Vagina (tissue), 2 donors: ENCODE data around the gene RCAN2.

Experiments used
- POLR2A ChIP-seq, 2 donors: fragments of 450-650 bp; IDR thresholded peaks; one replicate each; pipeline ENCODE4 v1.6.1; 2017; ENCODE audit warnings: antibody characterized with exemption in 2 of 2, mild to moderate bottlenecking in 2 of 2, moderate library complexity in 2 of 2
- POLR2AphosphoS5 ChIP-seq, 2 donors: sonication (generic); formaldehyde crosslinking; IDR thresholded peaks; one replicate each; pipeline ENCODE4 v1.9.0; 2017; ENCODE audit warnings: antibody characterized with exemption in 2 of 2, mild to moderate bottlenecking in 2 of 2, low read depth in 1 of 2; ENCODE audit not compliant: insufficient read depth in 1 of 2
- TF ChIP-seq, protein P1 (sequence below), 3 experiments: fragments of 450-650 bp in 2 of 3; fragments of 200-600 bp in 1 of 3; sonication (generic) in 1 of 3; IDR thresholded peaks; one replicate each; pipeline ENCODE4 v1.5.1; 2017 to 2019; ENCODE audit warnings: antibody characterized with exemption in 3 of 3, mild to moderate bottlenecking in 2 of 3, moderate library complexity in 2 of 3

DNA sequence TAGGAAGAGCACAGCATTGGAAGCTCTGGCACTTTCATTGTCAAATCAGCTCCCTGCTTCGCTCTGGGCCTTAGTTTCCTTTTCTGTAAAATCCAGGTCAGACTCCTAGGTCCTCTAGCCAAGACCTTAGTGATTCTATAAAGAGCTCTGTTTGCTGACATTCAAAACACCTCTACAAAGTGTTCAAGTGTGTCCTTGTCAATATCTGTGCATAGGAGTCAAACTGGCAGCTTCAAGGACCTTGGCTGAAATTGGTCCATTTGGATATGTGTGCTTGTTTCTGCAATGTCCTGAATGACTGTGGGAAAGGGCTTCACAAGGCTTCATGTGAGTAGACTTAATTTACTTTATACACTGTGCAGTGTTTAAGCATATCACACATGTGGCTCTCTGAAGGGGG is 246.6 kb downstream of the RCAN2 start:
- TF ChIP-seq, protein P1, sequence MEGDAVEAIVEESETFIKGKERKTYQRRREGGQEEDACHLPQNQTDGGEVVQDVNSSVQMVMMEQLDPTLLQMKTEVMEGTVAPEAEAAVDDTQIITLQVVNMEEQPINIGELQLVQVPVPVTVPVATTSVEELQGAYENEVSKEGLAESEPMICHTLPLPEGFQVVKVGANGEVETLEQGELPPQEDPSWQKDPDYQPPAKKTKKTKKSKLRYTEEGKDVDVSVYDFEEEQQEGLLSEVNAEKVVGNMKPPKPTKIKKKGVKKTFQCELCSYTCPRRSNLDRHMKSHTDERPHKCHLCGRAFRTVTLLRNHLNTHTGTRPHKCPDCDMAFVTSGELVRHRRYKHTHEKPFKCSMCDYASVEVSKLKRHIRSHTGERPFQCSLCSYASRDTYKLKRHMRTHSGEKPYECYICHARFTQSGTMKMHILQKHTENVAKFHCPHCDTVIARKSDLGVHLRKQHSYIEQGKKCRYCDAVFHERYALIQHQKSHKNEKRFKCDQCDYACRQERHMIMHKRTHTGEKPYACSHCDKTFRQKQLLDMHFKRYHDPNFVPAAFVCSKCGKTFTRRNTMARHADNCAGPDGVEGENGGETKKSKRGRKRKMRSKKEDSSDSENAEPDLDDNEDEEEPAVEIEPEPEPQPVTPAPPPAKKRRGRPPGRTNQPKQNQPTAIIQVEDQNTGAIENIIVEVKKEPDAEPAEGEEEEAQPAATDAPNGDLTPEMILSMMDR (IDR thresholded peaks at IDR 0.05): no peak
- TF ChIP-seq POLR2AphosphoS5 (IDR thresholded peaks at IDR 0.05; ENCODE audit: insufficient read depth in 1 of 2, low read depth in 1 of 2): no peak
- TF ChIP-seq POLR2A (IDR thresholded peaks at IDR 0.05): no peak
